Inflammatory macrophage treated with lipopolysaccharide for 1 hour (primary cell): ENCODE data around the gene CXorf49.
"Not testable (repeated sequence)": the region's sequence is repeated elsewhere in the genome, so short reads cannot be mapped to it uniquely, and the experiment has no call there.

Source experiments
- DNase-seq, 2 donors: peaks; one replicate each; pipeline ENCODE4 v3.0.0-alpha.2; 2020 to 2022

Gene CXorf49

DNA sequence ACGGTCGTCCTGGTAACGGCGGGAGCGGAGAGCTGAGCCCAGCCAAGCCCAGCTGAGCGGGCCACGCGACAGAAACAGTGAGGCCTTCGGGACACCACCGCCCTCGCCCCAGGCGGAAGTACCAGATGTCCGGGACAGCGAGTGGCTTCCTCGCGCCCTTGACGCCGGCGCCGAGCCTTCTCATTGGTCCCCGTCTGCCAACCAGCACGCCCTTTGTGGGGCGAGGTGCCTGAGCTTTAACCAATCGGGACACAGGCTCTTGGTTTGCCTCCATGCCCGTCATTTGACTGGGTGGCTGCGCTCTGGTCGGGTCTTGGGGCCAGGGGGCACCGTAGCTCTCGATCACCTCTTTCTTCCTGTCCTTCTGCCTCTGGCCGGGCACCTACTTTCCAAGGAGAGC lies at the start of gene CXorf49:
TSS of gene CXorf49 (minus strand) at position 101 of the 400 bp plus-strand sequence. CDS start 134 bp downstream, outside the sequence.
- DNase-seq, result not testable (repeated sequence)

DNA sequence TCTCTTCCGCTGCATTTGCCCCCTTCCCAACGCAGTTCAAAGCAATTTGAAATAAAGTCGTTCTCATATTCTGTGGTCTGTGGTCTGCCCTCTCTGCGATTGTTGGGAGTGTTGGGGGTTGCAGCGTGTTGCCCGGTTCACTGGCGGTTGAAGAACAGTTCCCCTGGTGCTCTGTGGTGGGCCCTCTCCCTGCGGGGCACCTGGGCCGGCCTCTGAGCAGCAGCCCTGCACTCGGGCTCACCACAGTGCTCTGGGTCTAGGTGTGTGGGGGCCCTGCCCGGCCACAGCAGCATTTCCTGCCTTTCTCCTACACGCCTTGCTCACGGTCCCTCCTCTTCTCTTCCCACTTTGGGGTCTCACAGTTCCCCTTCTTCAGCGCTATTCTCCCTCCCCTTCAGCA lies 49.0 kb upstream of the CXorf49 start:
- not testable (repeated sequence) for DNase-seq

DNA sequence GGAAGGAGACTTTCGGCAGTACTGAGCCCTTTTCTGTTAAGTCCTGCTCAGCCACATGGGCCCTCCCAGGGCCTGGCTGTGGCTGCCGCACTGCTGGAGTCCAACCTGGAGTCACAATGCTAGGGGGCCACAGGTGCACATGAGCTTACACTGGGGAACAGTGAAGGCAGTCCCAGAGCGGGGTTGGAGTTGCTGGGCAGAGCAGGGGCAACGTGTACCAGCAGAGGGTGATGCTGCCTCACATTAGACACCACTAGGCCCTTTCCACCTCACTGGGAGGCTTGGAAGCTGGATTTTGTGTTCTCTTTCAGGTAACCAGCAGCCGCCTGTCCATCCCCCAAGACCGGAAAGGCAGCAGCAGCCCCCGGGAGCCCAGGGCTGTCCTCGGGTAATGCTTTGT lies 47.5 kb upstream of the CXorf49 start:
- DNase-seq, result not testable (repeated sequence)

DNA sequence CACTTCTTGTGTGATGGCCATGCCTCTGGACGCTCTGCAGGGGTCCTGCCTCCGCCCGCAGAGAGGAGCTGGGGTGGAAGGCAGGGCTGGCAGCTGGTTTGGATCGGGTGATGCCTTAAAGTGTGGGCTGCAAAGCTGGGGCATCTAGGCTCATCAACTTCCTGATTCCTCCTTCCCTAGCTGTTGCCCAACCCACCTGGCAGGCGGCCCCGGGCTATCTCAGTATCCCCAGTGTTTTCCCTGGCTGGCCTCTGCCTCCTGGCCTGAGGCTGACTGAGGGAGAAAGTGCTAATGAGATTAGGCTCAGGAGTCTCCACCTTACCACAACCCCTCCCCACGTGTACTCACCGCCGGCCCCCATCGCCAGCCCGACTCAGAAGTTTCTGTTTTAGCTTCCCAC lies 46.7 kb upstream of the CXorf49 start:
- not testable (repeated sequence) for DNase-seq

DNA sequence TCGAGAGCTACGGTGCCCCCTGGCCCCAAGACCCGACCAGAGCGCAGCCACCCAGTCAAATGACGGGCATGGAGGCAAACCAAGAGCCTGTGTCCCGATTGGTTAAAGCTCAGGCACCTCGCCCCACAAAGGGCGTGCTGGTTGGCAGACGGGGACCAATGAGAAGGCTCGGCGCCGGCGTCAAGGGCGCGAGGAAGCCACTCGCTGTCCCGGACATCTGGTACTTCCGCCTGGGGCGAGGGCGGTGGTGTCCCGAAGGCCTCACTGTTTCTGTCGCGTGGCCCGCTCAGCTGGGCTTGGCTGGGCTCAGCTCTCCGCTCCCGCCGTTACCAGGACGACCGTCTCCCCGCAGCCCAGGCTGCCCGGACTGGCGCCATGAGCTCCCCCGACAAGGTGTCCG lies 45.0 kb upstream of the CXorf49 start, which contains the start of gene CXorf49B:
TSS of gene CXorf49B (plus strand) at position 301 of the 400 bp plus-strand sequence. CDS start at position 376, 75 bp downstream.
- DNase-seq, result not testable (repeated sequence)

DNA sequence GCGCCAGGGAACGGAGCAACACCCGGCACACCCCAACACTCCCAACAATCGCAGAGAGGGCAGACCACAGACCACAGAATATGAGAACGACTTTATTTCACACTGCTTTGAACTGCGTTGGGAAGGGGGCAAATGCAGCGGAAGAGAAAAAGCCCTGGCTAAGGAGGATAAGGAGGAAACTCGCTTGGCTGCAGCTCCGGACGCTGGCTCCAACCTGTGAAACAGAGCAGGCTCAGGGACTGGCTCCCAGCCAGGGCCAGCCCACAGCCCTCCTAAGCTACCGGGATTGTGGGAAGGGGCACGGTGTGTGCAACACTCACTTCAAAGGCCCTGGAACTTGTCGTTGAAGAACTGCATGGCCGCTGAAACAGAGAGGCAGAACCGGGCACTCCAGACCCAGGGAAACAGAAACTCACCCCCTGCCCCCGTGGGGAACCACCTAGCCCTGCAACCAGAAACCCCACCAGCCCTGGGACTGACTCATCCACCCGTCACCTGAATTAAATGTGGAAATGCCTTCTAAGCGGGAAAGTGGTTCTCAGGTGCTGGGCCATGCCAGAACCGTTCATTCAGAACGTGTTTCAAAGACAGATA lies 42.7 kb upstream of the CXorf49 start:
- DNase-seq, result not testable (repeated sequence)

DNA sequence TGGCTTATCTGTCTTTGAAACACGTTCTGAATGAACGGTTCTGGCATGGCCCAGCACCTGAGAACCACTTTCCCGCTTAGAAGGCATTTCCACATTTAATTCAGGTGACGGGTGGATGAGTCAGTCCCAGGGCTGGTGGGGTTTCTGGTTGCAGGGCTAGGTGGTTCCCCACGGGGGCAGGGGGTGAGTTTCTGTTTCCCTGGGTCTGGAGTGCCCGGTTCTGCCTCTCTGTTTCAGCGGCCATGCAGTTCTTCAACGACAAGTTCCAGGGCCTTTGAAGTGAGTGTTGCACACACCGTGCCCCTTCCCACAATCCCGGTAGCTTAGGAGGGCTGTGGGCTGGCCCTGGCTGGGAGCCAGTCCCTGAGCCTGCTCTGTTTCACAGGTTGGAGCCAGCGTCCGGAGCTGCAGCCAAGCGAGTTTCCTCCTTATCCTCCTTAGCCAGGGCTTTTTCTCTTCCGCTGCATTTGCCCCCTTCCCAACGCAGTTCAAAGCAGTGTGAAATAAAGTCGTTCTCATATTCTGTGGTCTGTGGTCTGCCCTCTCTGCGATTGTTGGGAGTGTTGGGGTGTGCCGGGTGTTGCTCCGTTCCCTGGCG lies 2.3 kb upstream of the CXorf49 start:
- not testable (repeated sequence) for DNase-seq

DNA sequence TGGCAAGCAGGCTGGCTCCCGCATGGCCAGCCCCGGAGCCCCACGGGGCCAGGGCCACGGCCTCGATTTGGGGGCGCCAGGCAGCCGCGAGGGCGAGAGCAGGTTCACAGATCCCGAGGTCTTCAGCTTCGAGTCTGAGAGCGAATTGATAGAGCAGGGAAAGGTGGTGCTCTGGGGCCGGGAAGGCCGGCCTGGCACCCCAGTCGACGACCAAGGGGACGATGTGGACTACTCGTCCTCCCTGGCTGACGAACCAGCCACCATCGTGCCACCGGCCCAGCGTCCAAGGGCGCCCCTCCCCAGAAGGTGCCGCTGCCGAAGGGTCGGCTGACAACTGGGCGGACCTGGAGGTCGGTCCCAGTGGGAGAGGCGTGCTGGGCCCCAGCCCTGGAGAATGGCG lies 1.1 kb upstream of the CXorf49 start:
- not testable (repeated sequence) for DNase-seq

DNA sequence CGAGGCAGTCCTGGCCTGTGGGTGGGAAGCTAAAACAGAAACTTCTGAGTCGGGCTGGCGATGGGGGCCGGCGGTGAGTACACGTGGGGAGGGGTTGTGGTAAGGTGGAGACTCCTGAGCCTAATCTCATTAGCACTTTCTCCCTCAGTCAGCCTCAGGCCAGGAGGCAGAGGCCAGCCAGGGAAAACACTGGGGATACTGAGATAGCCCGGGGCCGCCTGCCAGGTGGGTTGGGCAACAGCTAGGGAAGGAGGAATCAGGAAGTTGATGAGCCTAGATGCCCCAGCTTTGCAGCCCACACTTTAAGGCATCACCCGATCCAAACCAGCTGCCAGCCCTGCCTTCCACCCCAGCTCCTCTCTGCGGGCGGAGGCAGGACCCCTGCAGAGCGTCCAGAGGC lies 1.8 kb downstream of the CXorf49 start:
- DNase-seq, result not testable (repeated sequence)

DNA sequence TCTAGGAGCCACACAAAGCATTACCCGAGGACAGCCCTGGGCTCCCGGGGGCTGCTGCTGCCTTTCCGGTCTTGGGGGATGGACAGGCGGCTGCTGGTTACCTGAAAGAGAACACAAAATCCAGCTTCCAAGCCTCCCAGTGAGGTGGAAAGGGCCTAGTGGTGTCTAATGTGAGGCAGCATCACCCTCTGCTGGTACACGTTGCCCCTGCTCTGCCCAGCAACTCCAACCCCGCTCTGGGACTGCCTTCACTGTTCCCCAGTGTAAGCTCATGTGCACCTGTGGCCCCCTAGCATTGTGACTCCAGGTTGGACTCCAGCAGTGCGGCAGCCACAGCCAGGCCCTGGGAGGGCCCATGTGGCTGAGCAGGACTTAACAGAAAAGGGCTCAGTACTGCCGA lies 2.5 kb downstream of the CXorf49 start:
- not testable (repeated sequence) for DNase-seq

DNA sequence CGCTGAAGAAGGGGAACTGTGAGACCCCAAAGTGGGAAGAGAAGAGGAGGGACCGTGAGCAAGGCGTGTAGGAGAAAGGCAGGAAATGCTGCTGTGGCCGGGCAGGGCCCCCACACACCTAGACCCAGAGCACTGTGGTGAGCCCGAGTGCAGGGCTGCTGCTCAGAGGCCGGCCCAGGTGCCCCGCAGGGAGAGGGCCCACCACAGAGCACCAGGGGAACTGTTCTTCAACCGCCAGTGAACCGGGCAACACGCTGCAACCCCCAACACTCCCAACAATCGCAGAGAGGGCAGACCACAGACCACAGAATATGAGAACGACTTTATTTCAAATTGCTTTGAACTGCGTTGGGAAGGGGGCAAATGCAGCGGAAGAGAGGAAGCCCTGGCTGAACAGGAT lies 4.0 kb downstream of the CXorf49 start:
- not testable (repeated sequence) for DNase-seq

DNA sequence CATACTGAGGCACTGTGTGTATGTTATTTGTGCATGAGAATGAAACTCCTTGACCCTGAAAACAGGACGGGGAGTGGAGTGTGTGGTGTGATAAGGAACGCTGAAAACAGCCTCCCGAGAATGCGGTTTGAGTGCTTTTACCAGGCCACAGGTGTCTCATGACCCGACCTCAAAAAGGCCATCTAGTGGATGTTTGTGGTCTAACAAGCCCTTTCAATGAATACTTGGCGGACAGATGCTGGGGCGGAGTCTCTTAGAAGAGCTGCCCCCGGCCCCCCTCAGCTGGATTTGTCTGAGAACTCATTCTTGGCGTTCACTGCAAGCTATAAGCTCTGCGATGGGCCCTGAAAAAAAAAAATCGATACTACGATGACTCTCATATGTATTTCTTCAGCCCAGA lies 15.2 kb downstream of the CXorf49 start:
- DNase-seq, result not testable (repeated sequence)

DNA sequence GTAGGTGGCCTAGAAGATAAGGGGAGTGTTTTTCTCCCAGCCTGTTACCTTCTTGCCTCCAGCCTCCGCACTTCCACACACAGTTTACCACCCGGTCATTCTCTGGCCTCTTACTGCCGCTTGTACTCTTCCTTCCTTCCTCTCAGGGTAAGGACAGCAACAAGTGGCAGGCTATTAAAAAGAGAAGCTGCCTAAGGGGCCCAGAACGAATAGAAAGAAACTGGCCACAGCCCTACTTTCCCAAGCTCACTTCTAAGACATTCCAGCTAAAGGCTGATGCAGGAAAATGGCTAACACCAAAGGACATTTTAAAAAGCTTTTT lies 19.1 kb downstream of the CXorf49 start:
- not testable (repeated sequence) for DNase-seq

DNA sequence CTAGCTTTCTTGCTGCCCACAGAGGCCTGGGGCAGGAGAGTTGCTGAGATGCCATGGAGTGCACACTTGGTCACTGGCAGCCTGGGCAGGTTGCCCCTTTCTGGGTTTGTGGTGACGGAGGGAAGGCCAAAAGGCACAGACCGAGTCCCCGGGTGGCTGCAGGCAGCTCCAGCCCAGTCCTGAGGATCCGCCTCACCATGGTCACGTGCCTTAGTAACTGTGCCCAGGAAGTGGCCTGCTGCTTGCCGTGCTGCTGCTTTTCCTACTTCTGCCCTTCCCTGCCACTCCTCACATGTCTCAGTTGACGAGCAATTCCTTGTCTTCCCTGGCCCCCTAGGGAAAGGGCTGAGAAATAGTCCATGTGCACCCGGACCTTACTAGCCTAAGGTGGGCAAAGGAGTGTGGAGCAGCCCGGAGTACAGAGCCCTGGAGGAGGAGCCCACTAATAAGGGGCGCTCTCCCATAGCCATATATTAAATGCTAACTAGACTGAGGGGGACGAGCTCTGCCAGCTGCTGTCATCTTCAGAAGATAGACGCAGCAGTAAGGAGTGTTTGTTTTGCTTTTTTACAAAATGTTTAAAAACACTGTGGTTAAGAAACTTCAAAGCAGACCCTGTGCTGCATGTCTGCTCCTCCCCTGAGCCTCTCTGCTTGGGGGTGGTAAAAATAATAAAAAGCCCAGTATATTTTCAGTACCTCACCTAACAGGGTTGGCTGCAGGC lies 19.6 kb downstream of the CXorf49 start:
- DNase-seq, result not testable (repeated sequence)

DNA sequence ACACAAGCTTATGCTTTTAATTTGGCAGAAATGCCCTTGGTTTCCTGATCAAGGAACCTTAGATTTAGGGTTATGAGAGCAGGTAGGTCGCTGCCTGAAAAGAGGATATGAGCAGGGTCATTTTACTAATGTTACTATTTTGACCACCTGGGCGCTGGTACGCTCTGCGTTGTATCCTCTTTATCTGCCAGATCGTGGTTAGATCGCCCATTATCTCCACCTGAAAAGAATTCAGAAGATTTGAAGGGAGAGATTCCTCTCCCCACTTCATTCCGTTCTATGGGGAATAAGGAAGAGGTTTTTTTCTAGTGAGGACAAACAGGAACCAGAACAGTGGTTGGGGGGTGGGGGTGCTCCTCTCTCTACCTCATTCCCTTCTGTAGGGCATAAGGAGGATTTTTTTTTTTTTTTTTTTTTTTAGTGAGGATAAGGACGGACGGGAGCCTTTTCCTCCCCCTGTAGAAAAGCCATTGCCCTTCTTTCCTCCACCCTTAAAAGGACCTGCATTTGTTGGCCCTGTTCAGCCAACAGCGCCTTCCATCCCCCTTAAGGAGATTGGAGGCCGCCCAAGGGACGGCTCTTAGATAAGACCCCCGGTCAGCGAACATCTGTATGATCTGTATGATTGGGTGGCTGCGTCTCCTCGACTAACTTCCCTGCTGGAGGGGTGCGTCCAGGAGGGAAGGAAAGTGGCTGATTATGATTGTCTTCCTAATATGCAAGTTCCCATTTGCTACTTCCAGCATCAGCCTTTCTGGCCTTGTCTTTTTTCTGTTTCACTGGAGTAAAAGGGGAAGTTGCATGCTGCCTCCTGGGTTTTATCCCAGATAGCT lies 20.4 kb downstream of the CXorf49 start:
- not testable (repeated sequence) for DNase-seq

DNA sequence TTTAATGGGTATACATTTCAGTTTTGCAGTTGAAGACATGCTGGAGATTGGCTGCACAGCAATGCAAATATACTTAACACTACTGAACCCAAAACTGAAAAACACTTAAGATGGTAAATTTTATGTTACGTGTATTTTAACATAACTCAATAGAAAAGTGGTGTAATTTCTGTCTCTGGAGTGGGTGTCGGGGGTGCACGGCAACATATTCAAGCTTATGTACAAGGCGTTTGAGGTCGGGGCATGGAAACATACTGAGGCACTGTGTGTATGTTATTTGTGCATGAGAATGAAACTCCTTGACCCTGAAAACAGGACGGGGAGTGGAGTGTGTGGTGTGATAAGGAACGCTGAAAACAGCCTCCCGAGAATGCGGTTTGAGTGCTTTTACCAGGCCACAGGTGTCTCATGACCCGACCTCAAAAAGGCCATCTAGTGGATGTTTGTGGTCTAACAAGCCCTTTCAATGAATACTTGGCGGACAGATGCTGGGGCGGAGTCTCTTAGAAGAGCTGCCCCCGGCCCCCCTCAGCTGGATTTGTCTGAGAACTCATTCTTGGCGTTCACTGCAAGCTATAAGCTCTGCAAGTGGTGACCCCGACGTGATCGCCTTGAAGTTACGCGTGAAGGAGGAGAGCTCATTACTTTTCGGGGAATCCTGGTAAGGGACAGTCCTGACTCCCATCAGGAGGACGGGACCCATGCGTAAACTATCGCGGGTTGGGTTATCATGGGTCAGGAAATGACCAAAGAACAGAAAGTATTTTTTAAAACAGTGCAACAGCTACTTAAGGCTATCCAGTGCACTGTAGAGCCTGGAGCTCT lies 21.2 kb downstream of the CXorf49 start:
- not testable (repeated sequence) for DNase-seq

DNA sequence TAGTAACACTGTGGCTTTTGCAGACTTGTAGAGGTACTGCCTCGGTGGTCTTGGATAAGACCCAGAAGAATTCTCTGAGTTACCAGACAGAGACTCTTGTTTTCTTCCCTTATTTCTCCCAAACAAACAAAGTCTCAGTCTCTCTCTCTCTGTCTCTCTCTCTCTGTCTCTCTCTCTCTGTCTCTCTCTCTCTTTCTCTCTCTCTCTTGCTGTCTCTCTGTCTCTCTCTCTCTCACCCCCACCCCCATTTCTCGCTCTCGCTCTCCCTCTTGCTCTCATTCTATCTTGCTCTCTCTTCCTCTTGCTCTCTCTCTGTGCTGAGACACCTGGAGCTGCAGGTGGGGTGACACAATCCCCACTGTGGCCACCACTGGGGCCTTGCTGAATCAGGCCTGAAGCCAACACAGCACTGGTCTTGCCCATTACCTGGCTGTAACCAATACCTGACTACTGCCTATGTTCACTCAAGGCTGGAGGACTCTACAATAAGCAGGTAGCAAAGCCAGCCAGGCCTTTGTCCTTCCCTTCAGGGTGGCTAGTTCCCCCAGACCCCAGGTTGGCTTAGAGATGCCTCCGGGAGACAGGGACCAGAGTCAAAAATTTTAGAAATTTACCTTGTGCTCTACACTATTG lies 38.4 kb downstream of the CXorf49 start:
- no peak for DNase-seq

DNA sequence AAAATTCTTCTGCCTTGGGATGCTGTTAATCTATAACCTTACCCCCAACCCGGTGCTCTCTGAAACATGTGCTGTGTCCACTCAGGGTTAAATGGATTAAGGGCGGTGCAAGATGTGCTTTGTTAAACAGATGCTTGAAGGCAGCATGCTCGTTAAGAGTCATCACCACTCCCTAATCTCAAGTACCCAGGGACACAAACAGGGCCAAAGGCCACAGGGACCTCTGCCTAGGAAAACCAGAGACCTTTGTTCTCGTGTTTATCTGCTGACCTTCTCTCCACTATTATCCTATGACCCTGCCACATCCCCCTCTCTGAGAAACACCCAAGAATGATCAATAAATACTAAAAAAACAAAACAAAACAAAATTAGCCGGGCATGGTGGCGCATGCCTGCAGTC lies 40.9 kb downstream of the CXorf49 start:
- DNase-seq, result not testable (repeated sequence)

DNA sequence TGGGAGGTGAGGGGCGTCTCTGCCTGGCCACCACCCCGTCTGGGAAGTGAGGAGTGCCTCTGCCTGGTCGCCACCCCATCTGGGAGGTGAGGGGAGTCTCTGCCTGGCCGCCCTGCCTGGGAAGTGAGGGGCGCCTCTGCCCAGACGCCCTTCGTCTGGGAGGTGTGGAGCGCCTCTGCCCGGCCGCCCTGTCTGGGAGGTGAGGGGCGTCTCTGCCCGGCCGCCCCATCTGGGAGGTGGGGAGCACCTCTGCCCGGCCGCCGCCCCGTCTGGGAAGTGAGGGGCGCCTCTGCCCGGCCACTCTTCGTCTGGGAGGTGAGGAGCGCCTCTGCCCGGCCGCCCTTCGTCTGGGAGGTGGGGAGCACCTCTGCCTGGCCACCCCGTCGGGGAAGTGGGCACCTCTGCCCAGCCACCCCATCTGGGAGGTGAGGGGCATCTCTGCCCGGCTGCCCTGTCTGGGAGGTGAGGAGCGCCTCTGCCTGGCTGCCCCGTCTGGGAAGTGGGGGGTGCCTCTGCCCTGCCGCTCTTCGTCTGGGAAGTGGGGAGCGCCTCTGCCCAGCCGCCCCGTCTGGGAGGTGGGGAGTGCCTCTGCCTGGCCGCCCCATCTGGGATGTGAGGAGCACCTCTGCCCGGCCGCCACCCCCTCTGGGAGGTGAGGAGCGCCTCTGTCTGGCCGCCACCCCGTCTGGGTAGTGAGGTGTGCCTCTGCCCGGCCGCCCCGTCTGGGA lies 41.9 kb downstream of the CXorf49 start:
- DNase-seq, result not testable (repeated sequence)

DNA sequence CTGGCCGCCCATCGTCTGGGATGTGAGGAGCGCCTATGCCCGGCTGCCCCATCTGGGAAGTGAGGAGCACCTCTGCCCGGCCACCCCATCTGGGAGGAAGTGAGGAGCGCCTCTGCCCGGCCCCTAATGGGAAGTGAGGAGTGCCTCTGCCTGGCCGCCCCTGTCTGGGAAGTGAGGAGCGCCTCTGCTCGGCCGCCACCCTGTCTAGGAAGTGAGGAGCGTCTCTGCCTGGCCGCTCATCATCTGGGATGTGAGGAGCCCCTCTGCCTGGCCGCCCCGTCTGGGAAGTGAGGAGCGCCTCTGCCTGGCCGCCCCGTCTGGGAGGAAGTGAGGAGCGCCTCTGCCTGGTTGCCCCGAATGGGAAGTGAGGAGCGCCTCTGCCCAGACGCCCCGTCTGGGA lies 42.4 kb downstream of the CXorf49 start:
- not testable (repeated sequence) for DNase-seq

DNA sequence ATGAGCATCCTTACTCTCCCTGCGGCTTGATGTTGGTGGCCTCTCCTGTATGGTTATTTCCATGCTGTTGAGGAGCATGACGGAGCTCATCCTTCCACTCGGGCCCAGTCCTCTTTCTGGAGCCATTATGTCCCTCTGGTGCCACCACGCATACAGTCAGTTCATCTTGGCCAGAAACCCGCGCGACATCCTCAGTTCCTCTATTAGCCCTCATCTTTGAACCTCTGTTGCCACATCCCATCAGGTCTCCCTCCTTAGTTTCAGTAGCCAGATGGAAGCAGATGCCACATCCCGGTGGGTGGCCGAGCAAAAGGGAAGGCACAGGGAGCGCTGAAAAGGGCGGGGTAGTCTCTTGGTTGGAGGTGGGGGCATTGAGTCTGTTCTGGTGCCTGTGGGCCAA lies 46.1 kb downstream of the CXorf49 start:
- DNase-seq, result no peak
